GM23338 (cell line): Measurements from ENCODE around the gene ISG20. TPM values are rescaled to one million over a fixed set of nuclear protein-coding genes. Genes with fewer than 3 reads are reported as not detected.
A peak's percentile ranks its signal among the peaks of the same experiment; 100 is the strongest.

Source experiments
- ATAC-seq: fragments of 200-7000 bp; cut with Tn5 transposase; 3 replicates; pipeline ENCODE4 v1.9.1; 2020
- DNase-seq: peaks from one replicate; pipeline ENCODE4 v3.0.0-alpha.2; 2015; ENCODE audit warnings: low spot score
- H2AFZ ChIP-seq: fragments of 200-600 bp; sonication (generic); 2 replicates; pipeline ENCODE4 v1.8.0; 2016; ENCODE audit warnings: antibody characterized with exemption, mild to moderate bottlenecking, moderate library complexity
- H3F3A ChIP-seq: fragments of 200-600 bp; sonication (generic); replicated peaks from 2 replicates; pipeline ENCODE4 v1.8.0; 2017; ENCODE audit warnings: antibody characterized with exemption, mixed run types, low read depth
- H3K27ac ChIP-seq: fragments of 200-600 bp; sonication (generic); 2 replicates; pipeline ENCODE4 v1.6.1; 2016; ENCODE audit warnings: low read depth
- H3K27me3 ChIP-seq: fragments of 200-600 bp; sonication (generic); 2 replicates; pipeline ENCODE4 v1.8.0; 2016; ENCODE audit warnings: mild to moderate bottlenecking, mixed run types, moderate library complexity; ENCODE audit not compliant: insufficient read depth
- H3K36me3 ChIP-seq: fragments of 200-600 bp; sonication (generic); 2 replicates; pipeline ENCODE4 v1.8.0; 2016; ENCODE audit warnings: mild to moderate bottlenecking; ENCODE audit not compliant: insufficient read depth
- H3K4me1 ChIP-seq: fragments of 200-600 bp; sonication (generic); 2 replicates; pipeline ENCODE4 v1.8.0; 2016; ENCODE audit warnings: mild to moderate bottlenecking, moderate library complexity; ENCODE audit not compliant: insufficient read depth
- H3K4me2 ChIP-seq: fragments of 200-600 bp; sonication (generic); 2 replicates; pipeline ENCODE4 v1.7.1; 2017; ENCODE audit warnings: mixed run types
- H3K4me3 ChIP-seq: fragments of 200-600 bp; sonication (generic); 2 replicates; pipeline ENCODE4 v1.6.1; 2016; ENCODE audit warnings: mixed run types
- H3K79me2 ChIP-seq: fragments of 200-600 bp; sonication (generic); replicated peaks from 2 replicates; pipeline ENCODE4 v1.8.0; 2017; ENCODE audit warnings: mild to moderate bottlenecking; ENCODE audit not compliant: insufficient read depth
- H3K9me2 ChIP-seq: fragments of 200-600 bp; sonication (generic); 2 replicates; pipeline ENCODE4 v1.8.0; 2017; ENCODE audit not compliant: insufficient read depth
- H4K20me1 ChIP-seq: fragments of 200-600 bp; sonication (generic); replicated peaks from 2 replicates; pipeline ENCODE4 v1.8.0; 2017; ENCODE audit warnings: mild to moderate bottlenecking; ENCODE audit not compliant: insufficient read depth
- H3K27ac Mint-ChIP-seq: 2 replicates; pipeline ENCODE4 v1.8.0; 2020; ENCODE audit warnings: inconsistent platforms, mild to moderate bottlenecking, moderate library complexity, mixed read lengths
- H3K27me3 Mint-ChIP-seq: 3 replicates; pipeline ENCODE4 v1.8.0; 2022; ENCODE audit warnings: low read depth, mild to moderate bottlenecking, moderate library complexity, mixed read lengths, inconsistent platforms; ENCODE audit not compliant: insufficient read depth, poor library complexity
- H3K36me3 Mint-ChIP-seq: 3 replicates; pipeline ENCODE4 v1.8.0; 2021; ENCODE audit warnings: low read depth, mild to moderate bottlenecking, inconsistent platforms, moderate library complexity, mixed read lengths
- H3K4me1 Mint-ChIP-seq: 3 replicates; pipeline ENCODE4 v1.8.0; 2020; ENCODE audit warnings: mild to moderate bottlenecking, inconsistent platforms, mixed read lengths
- H3K4me3 Mint-ChIP-seq: 3 replicates; pipeline ENCODE4 v1.8.0; 2021; ENCODE audit warnings: moderate library complexity, mild to moderate bottlenecking, inconsistent platforms, mixed read lengths
- H3K9me3 Mint-ChIP-seq: 3 replicates; pipeline ENCODE4 v1.8.0; 2020; ENCODE audit warnings: moderate library complexity, mild to moderate bottlenecking, inconsistent platforms, mixed read lengths
- JUNB ChIP-seq: IDR thresholded peaks from one replicate; pipeline ENCODE4 v1.6.1; 2016; ENCODE audit warnings: antibody characterized with exemption; ENCODE audit not compliant: unreplicated experiment
- POLR2AphosphoS5 ChIP-seq: IDR thresholded peaks from 2 replicates; pipeline ENCODE4 v1.6.1; 2016; ENCODE audit warnings: antibody characterized with exemption, low read depth
- polyA plus RNA-seq: library from polyadenylated mRNA; unstranded; fragments of >200 nt; fragmentation: Nextera tagmentation; extraction: Ambion mirVana; gene quantifications from 2 replicates; pipeline ENCODE4 v1.2.1, GENCODE V29; 2016
- total RNA-seq: library from RNA; depleted of rRNA; stranded (reverse); fragments of >200 nt; shearing (Covaris generic); gene quantifications from 2 replicates; pipeline ENCODE4 v1.2.3, GENCODE V29; 2014
- TF ChIP-seq, protein P1 (sequence below), 2 experiments: fragments of 200-600 bp in 1 of 2; sonication (generic) in 1 of 2; conservative IDR thresholded peaks; 2 replicates each; pipeline versions ENCODE4 v1.5.1 to v1.6.1; 2016 to 2017; ENCODE audit warnings: antibody characterized with exemption in 2 of 2, low read depth in 2 of 2, mild to moderate bottlenecking in 2 of 2, moderate library complexity in 1 of 2

ISG20 gene
- total and polyA plus RNA-seq, 2 experiments from 2014 or later: 3.2 to 3.7 TPM

GRCh38 chr15:88624156-88624970 lies 14.5 kb upstream of the ISG20 start:
- TF ChIP-seq, protein P1, sequence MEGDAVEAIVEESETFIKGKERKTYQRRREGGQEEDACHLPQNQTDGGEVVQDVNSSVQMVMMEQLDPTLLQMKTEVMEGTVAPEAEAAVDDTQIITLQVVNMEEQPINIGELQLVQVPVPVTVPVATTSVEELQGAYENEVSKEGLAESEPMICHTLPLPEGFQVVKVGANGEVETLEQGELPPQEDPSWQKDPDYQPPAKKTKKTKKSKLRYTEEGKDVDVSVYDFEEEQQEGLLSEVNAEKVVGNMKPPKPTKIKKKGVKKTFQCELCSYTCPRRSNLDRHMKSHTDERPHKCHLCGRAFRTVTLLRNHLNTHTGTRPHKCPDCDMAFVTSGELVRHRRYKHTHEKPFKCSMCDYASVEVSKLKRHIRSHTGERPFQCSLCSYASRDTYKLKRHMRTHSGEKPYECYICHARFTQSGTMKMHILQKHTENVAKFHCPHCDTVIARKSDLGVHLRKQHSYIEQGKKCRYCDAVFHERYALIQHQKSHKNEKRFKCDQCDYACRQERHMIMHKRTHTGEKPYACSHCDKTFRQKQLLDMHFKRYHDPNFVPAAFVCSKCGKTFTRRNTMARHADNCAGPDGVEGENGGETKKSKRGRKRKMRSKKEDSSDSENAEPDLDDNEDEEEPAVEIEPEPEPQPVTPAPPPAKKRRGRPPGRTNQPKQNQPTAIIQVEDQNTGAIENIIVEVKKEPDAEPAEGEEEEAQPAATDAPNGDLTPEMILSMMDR (conservative IDR thresholded peaks at IDR 0.05; ENCODE audit: low read depth in 2 of 2): peak; percentile 31 to 42; a peak in 3 of 4 replicates
- no peak for TF ChIP-seq JUNB
- peak overlapping the region; percentile 89 for H3K4me3 Mint-ChIP-seq
- peak overlapping the region; percentile 96 for H3K4me2 ChIP-seq
- peak overlapping the region; percentile 64 for H3K27ac Mint-ChIP-seq
- H3K9me3 Mint-ChIP-seq: no peaks in the 10 kb centered on the region; the same call in 2 of the 3 replicates
- peaks cover 78% of the 10 kb centered on the region for H3K36me3 Mint-ChIP-seq
- H4K20me1 ChIP-seq: peaks cover 68% of the 10 kb centered on the region
- H3K79me2 ChIP-seq: peaks cover 80% of the 10 kb centered on the region
- H3K27me3 ChIP-seq: no peaks in the 10 kb centered on the region
- H3F3A ChIP-seq: peaks cover 21% of the 10 kb centered on the region
- peaks cover 60% of the 10 kb centered on the region for H3K4me1 Mint-ChIP-seq
- peak overlapping the region; percentile 69; the same call in 1 of the 2 replicates for H3K27ac ChIP-seq
- ATAC-seq: peak; percentile 3; the same call in 1 of the 3 replicates
- H3K4me3 ChIP-seq: peak overlapping the region; percentile 100
- peak; percentile 57 for DNase-seq
- peaks cover 17% of the 10 kb centered on the region for H3K27me3 Mint-ChIP-seq
- H2AFZ ChIP-seq: no peak overlapping the region
- peaks cover 51% of the 10 kb centered on the region for H3K36me3 ChIP-seq
- H3K9me2 ChIP-seq: no peaks in the 10 kb centered on the region
- peaks cover 48% of the 10 kb centered on the region for H3K4me1 ChIP-seq

DNA sequence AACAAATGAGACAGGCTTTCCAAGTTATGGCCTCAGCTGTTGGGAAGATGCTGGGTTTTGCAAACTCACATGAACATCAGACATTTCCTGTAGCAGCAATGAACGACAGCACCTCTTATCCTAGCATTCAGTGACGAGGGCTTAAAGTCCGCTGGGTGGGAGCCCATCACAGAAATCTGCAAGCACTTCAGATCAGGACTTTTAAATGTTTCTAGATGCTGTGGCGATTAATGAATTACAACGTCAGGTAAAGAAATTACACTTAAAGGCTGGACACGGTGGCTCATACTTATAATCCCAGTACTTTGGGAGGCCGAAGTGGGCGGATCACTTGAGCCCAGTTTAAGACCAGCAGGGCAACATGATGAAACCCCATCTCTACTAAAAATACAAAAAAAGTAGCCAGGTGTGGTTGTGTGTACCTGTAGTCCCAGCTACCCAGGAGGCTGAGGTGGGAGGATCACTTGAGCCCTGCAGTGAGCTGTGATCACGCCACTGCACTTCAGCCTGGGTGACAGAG lies 13.8 kb upstream of the ISG20 start:
- Mint-ChIP-seq H3K4me3 (peak overlapping the region; percentile 30; the same call in 2 of the 3 replicates), H3K4me1 (peaks cover 58% of the 10 kb centered on the region), H3K9me3 (no peaks in the 10 kb centered on the region; the same call in 2 of the 3 replicates), H3K27ac (no peak overlapping the region), H3K36me3 (peaks cover 84% of the 10 kb centered on the region), H3K27me3 (peaks cover 18% of the 10 kb centered on the region)
- H2AFZ ChIP-seq: no peak overlapping the region
- H3K36me3 ChIP-seq: peaks cover 57% of the 10 kb centered on the region
- no peak for TF ChIP-seq JUNB
- ATAC-seq: no peak
- peaks cover 87% of the 10 kb centered on the region for H3K79me2 ChIP-seq
- no peak for DNase-seq
- H3K9me2 ChIP-seq: no peaks in the 10 kb centered on the region
- peak overlapping the region; percentile 100; the same call in 1 of the 2 replicates for H3K4me3 ChIP-seq
- H3K27ac ChIP-seq: no peak overlapping the region
- H3F3A ChIP-seq: peaks cover 24% of the 10 kb centered on the region
- no peaks in the 10 kb centered on the region for H3K27me3 ChIP-seq
- peaks cover 41% of the 10 kb centered on the region for H3K4me1 ChIP-seq
- H3K4me2 ChIP-seq: peak overlapping the region; percentile 96; the same call in 1 of the 2 replicates
- peaks cover 74% of the 10 kb centered on the region for H4K20me1 ChIP-seq

GRCh38 chr15:88625943-88626741 lies 12.7 kb upstream of the ISG20 start:
- Histone ChIP-seq H3K9me2 (no peaks in the 10 kb centered on the region), H3F3A (peaks cover 28% of the 10 kb centered on the region), H3K4me1 (peaks cover 39% of the 10 kb centered on the region), H3K4me3 (no peak overlapping the region), H3K27me3 (no peaks in the 10 kb centered on the region), H4K20me1 (peaks cover 84% of the 10 kb centered on the region), H3K79me2 (peaks cover 86% of the 10 kb centered on the region), H3K4me2 (no peak overlapping the region), H3K27ac (no peak overlapping the region), H2AFZ (no peak overlapping the region), H3K36me3 (peaks cover 65% of the 10 kb centered on the region)
- Mint-ChIP-seq H3K27ac (no peak overlapping the region), H3K36me3 (peaks cover 95% of the 10 kb centered on the region), H3K9me3 (no peaks in the 10 kb centered on the region; the same call in 2 of the 3 replicates), H3K27me3 (peaks cover 16% of the 10 kb centered on the region), H3K4me3 (no peak overlapping the region), H3K4me1 (peaks cover 53% of the 10 kb centered on the region)
- ATAC-seq (no peak), DNase-seq (no peak)
- TF ChIP-seq, protein P1 (conservative IDR thresholded peaks at IDR 0.05; ENCODE audit: low read depth in 2 of 2): no peak
- TF ChIP-seq POLR2AphosphoS5: 0 out of 2 replicates have a peak, but pooled peaks have one; percentile 7
